ENCODE data around the gene USP24.
"Not testable (repeated sequence)": the region's sequence is repeated elsewhere in the genome, so short reads cannot be mapped to it uniquely, and the experiment has no call there.

USP24 gene

DNA sequence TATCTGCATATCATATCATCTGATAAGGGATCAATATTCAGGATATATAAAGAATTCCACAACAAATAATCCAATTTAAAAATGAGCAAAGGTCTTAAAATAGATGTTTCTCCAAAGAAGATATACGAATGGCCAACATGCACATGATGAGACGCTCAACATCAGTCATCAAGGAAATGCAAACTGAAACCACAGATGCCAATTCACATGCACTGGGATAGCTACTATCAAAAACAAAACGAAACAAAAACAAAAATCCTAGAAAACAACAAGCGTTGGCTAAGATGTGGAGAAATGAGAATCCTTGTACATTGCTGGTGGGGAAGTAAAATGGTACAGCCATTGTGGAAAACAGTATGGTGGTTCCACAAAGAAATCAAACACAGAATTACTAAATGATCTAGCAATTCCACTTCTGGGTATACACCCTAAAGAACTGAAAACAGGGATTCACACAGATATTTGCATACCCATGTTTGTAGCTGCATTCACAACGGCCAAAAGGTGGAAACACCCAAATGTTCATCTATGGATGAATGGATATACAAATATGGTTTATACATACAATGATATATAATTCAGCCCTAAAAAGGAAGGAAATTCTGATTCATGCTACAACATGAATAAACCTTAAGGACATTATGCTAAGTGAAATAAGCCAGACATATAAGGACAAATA lies 96.4 kb downstream of the USP24 start:
- no peak for DNase-seq (ENCODE audit: low read depth)

DNA sequence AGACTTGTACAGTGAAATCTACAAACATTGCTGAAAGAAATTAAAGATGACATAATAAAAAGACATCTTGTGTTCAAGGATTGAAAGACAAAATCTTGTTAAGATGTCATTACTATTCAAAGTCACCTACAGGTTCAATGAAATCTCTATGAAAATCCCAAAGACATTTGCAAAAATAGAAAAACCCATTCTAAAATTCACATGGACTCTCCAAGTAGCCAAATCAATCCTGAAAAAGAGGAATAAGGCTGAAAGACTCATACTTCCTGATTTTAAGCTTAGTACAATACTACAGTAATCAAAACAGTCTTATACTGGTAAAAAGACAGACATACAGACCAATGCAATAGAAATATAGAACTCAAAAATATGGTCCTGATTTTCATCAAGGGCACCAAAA lies 97.2 kb downstream of the USP24 start:
- DNase-seq (ENCODE audit: low read depth), result no peak

DNA sequence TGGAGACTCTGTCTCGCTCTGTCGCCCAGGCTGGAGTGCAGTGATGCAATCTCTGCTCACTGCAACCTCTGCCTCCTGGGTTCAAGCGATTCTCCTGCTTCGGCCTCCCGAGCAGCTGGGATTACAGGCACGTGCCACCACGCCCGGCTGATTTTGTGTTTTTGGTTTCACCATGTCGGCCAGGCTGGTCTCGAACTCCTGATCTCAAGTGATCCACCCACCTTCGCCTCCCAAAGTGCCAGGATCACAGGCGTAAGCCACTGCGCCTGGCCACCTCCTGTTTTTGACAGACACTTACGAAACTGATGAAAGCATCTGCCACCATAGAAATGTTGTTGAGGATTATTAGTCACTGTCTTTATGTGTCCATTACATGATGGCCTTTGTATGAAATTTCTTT lies 106.2 kb downstream of the USP24 start:
- not testable (repeated sequence) for DNase-seq (ENCODE audit: low read depth)

DNA sequence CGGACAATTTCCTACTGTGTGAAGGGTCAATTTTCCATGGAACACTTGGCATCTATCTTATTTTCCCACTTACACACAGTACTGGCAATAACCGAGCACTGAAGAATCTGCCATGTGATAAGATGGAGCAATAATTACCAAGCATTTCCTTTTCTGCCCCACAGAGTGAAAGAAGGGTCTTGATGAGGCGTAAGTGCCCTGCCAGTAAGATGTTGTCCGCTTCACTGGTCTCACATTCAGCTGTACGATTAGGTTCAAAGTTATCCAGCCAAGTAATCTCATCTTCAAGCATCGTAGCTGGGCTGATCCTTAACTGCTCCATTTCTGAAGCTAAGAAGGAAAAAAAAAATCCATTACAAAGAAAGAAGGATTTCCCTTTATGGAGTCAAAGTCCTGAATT lies 108.1 kb downstream of the USP24 start:
- DNase-seq (ENCODE audit: low read depth), result no peak

DNA sequence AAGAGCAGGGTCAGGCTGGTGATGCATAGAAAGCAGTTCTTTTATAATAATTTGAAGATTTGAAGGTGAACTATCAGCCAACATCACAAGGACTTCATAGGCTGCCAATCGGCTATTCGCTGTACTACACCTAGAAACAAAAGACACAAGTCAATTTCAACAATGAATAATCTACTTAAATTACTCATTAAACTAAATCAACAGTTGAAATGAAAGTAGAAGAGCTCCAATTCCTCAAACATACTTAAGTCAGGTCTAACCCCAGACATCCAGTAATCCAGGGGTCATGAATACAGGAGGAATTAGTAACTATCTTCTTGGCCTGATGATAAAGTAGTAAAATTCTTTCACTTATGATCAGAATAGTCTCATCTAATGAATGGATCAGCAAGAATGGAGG lies 111.3 kb downstream of the USP24 start:
- DNase-seq (ENCODE audit: low read depth), result no peak

DNA sequence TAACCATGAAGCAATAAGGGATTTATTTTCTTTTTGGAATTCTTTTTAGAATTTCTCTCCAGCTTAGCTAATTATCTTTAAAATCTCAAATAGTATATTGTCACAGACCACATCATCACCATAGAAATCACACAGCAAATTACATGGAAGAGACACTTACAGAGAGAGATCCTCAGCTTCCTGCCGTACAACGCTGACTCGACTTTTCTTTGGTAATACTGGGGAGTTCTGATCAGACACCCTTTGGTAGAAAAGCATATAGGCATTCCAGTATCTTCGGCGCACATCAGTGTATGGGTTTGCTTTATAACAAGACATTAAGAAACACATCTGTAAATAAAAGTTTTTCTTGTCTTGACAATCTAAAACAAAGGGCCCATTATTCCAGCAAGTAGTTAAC lies 120.1 kb downstream of the USP24 start:
- DNase-seq (ENCODE audit: low read depth), result no peak

DNA sequence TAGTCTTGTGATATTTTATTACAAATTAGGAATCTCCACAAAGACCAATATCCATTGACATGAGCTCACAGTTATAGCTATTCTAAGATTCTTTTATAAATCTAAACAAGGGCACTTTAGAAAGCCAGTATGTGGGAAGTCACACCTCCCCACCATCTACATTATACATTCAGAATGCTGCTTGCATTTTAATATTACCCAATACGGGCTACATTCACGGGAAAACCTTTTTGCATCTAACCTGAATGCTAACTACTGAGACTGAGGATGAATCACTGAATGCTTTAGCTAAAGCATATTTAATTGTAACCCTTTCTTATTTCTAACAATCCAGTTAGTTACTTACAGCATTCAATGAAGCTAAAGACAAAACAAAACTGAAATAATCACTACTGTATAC lies 122.7 kb downstream of the USP24 start:
- no peak for DNase-seq (ENCODE audit: low read depth)

DNA sequence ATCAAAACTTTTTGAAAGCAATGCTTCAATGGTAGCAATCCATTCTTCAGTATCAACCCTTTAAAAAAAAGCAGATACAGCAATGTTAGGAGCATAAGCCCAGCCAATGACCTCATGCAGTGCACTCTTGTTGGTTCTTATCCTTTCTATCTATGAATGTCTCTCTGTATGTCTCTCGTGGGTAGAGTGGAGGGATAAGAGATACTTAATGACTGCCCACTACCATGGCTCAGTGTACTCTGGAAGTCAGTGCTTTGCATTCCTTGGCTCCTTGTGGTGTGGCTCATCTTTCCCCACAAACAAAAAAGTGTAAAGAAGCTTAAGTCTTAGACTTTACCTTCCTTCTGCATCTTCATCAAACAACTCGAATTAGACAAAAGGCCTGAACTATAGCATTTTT lies 125.5 kb downstream of the USP24 start:
- no peak for DNase-seq (ENCODE audit: low read depth)

DNA sequence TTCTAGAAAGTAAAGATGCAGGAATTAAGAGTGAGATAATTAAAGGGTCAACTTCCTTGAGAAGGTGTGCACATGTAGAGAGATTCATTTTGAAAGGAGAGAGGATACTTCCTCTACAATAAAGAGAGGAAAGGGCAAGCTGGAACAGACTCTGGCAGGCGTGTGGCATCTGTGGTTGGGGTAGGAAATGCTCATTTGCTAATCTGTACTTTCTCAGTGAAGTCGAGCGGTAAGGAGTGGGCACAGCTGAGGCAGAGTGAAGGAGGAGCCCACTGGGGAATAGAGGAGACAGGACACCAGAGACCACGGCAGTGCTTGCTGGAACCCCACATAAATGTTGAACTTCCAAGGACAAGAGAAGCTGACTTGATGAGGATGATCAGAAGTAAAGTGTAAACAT lies 126.8 kb downstream of the USP24 start:
- no peak for DNase-seq (ENCODE audit: low read depth)

DNA sequence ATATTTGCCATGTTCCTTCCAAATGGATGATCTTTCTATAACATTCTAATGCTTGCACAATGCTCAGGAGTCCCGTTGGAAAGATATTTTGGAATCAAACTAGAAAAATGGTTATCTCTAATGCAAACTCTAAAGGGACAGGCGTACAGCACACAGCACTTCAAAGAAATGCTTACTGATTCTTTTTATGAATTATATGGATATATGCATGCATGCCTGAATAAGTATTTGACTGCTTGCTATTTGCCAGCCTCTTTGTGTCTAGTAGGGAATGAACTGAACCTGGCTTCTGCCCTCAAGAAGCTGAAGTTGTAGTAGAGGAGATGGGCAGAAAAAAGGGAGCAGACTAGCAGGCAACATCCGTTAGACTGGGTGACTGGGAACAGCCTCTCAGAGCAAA lies 127.7 kb downstream of the USP24 start:
- DNase-seq (ENCODE audit: low read depth), result no peak

DNA sequence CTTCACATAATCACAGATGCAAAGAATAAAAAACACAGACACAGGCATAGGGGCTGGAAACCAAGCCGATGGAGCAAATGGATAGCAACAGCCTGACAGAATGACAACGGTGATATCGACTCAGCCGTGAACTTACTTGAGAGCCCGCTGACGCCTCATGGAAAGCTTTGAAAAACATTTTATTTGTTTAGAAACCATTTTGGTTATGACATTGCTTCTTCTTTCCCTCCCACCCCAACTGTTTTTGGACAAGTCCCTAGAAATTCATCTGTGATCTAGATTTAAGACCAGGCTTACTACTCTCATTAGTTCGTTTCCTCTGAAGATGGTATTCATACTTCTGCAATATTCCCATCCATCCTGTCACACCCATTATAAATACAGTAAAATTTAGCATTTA lies 130.9 kb downstream of the USP24 start:
- no peak for DNase-seq (ENCODE audit: low read depth)

DNA sequence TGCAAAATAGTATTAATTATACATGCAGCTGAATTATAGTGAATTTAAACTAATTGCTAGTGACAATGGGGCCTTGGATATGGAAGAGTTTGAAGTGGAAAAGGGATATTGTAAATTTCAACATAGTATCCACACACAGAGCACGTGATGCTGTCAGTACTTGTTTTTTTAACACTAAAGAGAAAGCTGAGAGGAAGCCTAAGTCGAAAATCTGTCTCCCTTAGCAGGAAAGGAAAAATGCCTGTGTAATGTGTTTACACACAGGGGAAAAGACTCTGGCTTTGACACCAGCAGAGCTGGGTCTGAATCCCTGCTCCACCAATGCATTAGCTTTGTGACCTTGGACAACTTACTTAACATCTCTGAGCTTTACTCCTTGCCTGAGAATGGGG lies 133.3 kb downstream of the USP24 start:
- DNase-seq (ENCODE audit: low read depth), result no peak

DNA sequence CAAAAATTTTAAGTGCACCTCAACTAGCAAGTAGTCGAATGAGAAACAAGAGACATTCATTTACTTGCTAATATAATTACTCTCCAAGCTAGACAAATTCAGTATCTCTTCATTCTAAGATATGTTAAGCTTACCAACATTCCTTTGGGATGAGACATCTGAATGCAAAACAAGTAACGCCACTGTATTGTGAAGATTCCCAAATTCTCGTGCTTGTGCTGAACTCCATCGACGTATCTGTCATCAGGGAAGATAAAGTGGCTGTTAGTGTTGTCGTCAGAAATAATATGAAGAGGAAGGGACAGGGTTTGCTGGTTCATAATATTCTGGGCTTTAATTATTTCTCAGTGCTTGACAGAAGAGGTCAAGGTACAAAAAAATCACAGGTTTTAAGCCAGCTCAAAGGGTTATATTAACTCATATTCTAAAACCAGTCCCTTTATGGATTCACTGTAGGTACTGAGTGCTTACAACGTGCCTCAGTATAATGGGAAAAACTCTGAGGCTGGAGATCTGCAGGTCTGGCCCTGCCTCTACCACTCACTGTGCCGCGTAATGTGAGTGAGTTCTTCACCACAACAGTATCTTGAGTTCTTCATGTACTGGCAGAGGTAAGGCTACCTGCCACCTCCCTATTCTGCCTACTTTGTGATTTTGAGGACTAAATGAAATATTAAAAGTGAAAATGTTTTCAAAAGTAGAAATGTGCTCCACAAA lies 133.8 kb downstream of the USP24 start:
- DNase-seq (ENCODE audit: low read depth), result no peak

DNA sequence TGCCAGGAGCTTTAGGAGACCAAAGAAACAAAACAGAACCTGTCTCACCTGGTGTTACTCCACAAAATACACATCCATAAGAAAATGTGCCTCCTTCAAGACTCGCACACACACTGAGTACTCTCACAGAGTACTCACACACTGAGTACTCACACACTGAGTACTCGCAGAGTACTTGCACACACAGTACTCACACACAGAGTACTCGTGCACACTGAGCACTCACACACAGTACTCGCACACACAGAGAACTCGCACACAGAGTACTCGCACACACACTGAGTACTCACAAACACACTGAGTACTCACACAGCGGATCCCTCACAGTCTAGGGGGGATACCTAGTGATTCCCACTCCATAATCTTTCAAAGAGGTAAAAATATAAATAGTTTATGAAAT lies 135.5 kb downstream of the USP24 start:
- no peak for DNase-seq (ENCODE audit: low read depth)

DNA sequence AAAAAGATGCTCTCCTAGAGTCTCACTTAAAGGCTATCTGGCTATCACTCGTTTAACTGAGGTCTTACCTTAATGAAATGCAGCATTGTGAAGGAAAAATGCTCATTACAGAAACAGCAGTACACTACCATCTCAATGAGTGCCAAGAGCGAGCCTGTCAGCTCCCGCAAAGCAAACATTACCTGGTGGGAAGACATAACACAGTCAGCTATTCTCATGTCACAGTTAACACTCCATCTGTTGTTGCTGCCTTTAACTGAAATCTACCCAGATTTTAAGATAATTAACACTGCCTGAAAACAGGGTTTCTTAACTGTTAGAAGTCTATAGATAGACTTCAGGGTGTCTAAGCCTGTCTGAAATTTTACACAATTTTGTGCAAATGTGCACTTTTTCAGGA lies 136.7 kb downstream of the USP24 start:
- no peak for DNase-seq (ENCODE audit: low read depth)

DNA sequence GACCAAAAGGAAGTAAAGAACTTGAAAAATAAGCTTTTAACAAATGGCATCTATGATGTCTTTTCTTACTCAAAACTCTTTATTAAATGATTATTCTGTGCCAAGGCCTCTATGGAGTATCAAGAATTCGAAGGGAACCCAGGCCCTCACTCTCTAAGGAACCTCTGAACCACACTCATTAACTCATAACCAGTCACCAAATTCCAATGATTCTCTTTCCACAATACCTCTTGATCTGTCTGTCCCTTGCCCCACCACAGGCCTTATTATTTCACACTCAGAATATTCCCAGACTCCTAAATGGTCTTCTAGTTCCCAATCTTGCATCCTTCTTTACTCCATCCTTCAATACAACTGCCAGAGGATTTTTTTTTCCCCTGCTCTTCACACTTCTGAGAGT lies 138.8 kb downstream of the USP24 start:
- no peak for DNase-seq (ENCODE audit: low read depth)

DNA sequence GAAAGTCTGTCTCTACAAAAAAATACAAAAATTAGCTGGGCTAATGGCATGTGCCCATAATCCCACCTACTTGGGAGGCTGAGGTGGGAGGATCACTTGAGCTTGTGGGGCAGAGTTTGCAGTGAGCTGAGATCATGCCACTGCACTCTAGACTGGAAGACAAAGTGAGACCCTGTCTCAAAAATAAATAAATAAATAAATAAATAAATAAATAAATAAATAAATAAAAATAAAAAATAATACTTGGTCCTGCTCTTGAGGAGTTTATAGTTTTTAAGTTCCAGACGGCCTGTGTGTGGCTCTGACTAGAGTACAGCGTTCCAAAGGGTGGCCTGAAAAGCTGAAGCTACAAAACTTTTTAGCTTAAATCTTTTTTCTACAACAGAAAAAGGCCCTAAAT lies 140.7 kb downstream of the USP24 start:
- DNase-seq (ENCODE audit: low read depth), result no peak

DNA sequence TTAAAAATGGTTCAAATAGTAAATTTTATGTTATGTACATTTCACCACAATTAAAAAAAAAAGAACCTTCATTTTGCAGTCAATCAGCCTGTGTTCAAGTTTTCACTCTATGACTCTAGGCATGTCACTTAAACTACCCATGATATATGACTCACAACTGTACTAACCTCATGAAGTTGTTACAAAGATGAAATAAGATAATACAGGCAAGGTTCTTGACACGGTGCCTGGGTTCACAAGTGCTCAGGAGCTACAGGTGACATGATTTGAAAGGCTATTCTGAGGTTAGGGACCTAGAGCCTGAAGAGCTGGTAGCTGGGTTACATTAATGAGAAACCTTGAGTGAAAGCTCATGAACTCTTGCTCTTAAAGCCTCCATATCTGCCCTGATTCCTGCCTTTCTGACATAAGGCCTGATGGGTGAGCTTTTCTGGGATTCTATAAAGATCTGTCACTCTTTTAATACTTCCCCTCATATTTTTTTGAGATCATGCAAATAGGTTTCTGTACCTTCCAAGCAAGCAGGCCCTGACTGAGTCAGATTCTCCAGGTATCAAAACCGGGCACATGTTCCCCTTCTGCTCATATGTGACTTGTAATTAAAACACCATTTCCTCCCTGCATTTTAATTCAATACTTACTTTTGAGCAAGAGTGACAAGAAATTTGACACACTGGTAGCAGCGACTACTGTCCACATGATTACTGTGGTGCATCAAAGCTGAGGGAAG lies 141.8 kb downstream of the USP24 start:
- DNase-seq (ENCODE audit: low read depth), result no peak

DNA sequence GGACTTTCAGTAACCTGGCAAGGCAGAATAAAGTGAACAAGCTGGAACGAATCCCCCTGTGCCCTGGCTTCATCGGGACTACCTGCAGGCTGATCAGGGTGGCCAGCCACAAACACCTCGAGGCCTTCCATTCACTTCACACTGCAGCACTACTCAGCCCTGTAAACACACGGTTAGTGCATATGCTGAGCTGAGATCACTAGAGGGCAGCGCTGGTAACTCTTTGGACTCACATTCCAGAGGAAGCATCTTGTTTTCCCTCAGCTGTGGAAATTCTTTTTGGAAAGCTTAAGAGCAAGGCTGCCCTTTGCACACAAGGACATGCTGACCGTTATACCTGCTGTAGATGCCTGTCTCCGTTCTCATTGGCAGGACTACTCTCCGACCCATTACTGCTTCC lies 143.7 kb downstream of the USP24 start:
- no peak for DNase-seq (ENCODE audit: low read depth)

DNA sequence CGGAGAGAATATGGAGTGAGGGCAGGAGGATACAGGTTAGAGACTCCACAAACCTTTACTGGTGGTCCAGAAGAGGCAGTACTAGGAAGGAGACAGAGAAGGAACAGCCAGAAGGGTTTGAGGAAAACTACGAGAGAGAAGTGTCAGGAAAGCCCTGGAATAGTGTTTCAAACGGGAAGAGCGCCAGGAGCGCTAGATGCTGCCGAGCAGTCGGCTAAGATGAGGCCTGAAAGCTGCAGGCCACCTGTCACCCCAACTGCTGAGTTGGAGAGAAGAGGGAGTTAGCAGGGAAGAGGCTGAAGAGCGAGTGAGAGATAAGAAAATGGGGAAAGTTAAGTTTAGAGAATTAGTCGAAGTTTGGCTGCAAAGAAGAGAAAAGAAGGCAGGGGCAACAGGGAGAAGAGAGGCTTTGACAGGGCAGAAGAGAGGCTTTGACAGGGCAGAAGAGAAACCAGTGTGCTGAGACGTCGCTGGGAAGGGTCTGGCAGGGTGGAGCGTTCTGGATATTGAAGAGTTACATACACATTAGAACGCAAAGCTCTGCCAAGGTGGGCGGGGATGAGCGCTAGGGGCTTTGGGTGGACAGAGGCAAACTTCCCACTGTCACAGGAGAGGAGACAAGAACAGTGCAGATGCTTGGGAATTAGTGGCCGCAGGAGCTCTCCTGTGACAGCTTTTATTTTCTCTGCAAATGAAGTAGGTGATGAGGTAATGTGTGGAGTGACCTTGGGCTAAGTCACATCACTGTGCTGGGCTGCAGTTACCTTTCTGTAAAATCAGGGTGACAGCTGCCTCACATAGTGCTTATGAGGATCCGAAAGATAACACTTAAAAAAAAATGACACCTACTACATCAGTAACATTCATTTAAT lies 144.6 kb downstream of the USP24 start:
- no peak for DNase-seq (ENCODE audit: low read depth)

DNA sequence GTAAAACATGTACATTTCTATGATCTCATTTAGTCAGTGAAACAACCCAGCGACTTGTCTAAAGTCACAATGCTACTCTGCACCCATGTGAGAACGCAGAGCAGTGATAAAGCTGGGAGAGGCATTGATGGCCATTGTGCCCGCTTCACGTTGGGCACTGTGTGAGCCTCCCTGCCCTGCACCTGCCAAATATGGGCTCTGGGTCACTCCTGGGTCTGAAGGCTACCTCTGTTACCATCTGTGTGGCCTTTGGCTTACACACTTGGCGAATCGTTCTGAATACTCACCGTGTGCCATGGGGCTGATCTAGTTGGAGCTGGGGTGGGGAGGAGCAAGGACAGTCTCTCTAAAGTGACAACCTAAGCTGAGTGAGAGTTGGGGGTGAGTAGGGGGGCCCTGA lies 145.9 kb downstream of the USP24 start:
- no peak for DNase-seq (ENCODE audit: low read depth)

DNA sequence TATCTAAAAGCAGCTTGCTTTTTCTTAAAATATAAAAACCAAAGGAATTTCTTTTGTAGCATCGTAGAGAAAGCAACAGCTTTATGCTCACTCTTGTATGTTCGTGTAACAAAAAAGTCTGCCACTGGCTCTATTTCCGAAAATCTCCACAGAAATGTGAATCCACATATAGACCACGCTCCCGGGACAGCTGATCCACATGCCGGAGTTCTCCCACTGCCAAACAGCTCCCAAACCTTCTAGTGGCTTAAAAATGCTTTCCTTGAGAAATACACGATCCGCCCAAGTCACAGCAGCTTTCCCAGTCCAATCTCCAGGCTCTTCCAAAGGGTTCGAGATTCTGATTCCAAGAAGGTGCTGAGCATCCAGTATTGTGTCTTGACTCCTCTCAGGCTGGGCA lies 146.5 kb downstream of the USP24 start:
- no peak for DNase-seq (ENCODE audit: low read depth)

DNA sequence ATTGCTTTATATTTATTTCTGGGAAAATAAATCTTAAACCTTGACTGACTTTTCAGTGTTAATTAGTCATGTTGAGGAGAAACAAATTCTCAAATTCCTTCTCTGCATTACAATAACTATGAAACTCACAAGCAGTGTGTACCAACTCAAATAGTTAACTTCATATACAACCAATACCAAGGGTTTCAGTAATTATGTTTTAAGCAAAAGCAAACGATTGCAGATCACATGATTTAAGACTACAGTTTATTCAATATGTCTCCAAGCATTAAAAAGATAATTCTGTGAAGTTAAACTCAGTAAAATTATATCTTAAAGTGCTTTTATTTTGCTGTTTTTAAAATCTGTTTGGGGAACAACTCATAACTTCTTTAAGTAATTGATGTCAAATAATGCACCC lies 147.2 kb downstream of the USP24 start:
- DNase-seq (ENCODE audit: low read depth), result no peak

Measured in T-helper 22 cell (primary cell).